GM19452 (cell line): ENCODE measurements around the gene PCNX1.
"Not testable (repeated sequence)": the region's sequence is repeated elsewhere in the genome, so short reads cannot be mapped to it uniquely, and the experiment has no call there.

Experiments
- ATAC-seq: cut with Tn5 transposase; IDR thresholded peaks from one replicate; pipeline ENCODE4 v1.9.1; 2021; ENCODE audit not compliant: unreplicated experiment

Gene PCNX1

GRCh38 chr14:71119075-71119474, 211.8 kb downstream of the PCNX1 start:
- ATAC-seq: no peak

GRCh38 chr14:71119832-71120231, 212.6 kb downstream of the PCNX1 start:
- no peak for ATAC-seq

GRCh38 chr14:71121001-71121400, 213.7 kb downstream of the PCNX1 start:
- no peak for ATAC-seq

- ATAC-seq: no peak
Observed at GRCh38 chr14:71121711-71122110, 214.5 kb downstream of the PCNX1 start.

- no peak for ATAC-seq
Observed at GRCh38 chr14:71122866-71123565, 215.8 kb downstream of the PCNX1 start.

GRCh38 chr14:71123579-71124135, 216.4 kb downstream of the PCNX1 start:
- no peak for ATAC-seq

GRCh38 chr14:71129716-71130490, 222.6 kb downstream of the PCNX1 start:
- not testable (repeated sequence) for ATAC-seq

- ATAC-seq: no peak
Observed at GRCh38 chr14:71130491-71131179, 223.4 kb downstream of the PCNX1 start.

- no peak for ATAC-seq
Observed at GRCh38 chr14:71133296-71133695, 226.0 kb downstream of the PCNX1 start.

- no peak for ATAC-seq
Observed at GRCh38 chr14:71135496-71135895, 228.2 kb downstream of the PCNX1 start.

GRCh38 chr14:71135911-71136310, 228.7 kb downstream of the PCNX1 start:
- ATAC-seq: no peak

GRCh38 chr14:71136386-71137060, 229.3 kb downstream of the PCNX1 start:
- ATAC-seq: no peak

GRCh38 chr14:71137536-71138447, 230.5 kb downstream of the PCNX1 start:
- no peak for ATAC-seq

GRCh38 chr14:71138448-71139293, 231.4 kb downstream of the PCNX1 start:
- ATAC-seq: no peak

GRCh38 chr14:71139294-71139946, 232.2 kb downstream of the PCNX1 start:
- ATAC-seq: no peak

- ATAC-seq: no peak
Observed at GRCh38 chr14:71140157-71140556, 232.9 kb downstream of the PCNX1 start.

GRCh38 chr14:71141701-71142374, 234.6 kb downstream of the PCNX1 start:
- ATAC-seq: no peak
